ENCODE data around the gene OR10J1. TPM values are rescaled to one million over a fixed set of nuclear protein-coding genes. Genes with fewer than 3 reads are reported as not detected.
"Not testable (repeated sequence)": the region's sequence is repeated elsewhere in the genome, so short reads cannot be mapped to it uniquely, and the experiment has no call there.

OR10J1 gene
- total RNA-seq, 1 donor from 2014 or later: not detected

DNA sequence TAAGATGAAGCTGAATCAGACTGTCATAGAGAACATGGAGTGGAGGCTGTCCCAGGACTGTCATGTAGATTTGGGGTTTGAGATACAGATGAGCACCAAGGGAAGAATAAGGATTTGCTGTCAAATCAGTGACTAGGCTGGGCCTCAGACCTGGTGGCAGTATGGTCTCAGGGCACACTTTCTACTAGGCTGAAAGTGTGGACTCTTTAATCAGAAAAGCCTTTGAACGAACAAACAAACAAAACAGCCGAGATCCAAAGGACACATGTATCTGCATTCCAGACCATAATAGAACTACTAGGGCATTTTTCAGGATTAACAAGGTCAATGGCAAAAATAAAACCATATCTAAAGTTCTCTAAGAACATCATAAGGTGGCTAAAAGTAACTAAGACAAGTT is 2.9 kb downstream of the OR10J1 start:
- FAIRE-seq: no peak
- DNase-seq (ENCODE audit: low read depth): no peak
- Histone ChIP-seq H3K36me3 (ENCODE audit: control insufficient read depth, insufficient read depth, low read length) (no peaks in the 10 kb centered on the region), H3K27me3 (ENCODE audit: control insufficient read depth, insufficient read depth, low read length) (no peaks in the 10 kb centered on the region), H3K4me3 (ENCODE audit: low read depth, low read length) (no peak overlapping the region)
- TF ChIP-seq, protein P1, sequence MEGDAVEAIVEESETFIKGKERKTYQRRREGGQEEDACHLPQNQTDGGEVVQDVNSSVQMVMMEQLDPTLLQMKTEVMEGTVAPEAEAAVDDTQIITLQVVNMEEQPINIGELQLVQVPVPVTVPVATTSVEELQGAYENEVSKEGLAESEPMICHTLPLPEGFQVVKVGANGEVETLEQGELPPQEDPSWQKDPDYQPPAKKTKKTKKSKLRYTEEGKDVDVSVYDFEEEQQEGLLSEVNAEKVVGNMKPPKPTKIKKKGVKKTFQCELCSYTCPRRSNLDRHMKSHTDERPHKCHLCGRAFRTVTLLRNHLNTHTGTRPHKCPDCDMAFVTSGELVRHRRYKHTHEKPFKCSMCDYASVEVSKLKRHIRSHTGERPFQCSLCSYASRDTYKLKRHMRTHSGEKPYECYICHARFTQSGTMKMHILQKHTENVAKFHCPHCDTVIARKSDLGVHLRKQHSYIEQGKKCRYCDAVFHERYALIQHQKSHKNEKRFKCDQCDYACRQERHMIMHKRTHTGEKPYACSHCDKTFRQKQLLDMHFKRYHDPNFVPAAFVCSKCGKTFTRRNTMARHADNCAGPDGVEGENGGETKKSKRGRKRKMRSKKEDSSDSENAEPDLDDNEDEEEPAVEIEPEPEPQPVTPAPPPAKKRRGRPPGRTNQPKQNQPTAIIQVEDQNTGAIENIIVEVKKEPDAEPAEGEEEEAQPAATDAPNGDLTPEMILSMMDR (IDR thresholded peaks at IDR 0.05; ENCODE audit: insufficient read depth, low read length, severe bottlenecking): no peak

DNA sequence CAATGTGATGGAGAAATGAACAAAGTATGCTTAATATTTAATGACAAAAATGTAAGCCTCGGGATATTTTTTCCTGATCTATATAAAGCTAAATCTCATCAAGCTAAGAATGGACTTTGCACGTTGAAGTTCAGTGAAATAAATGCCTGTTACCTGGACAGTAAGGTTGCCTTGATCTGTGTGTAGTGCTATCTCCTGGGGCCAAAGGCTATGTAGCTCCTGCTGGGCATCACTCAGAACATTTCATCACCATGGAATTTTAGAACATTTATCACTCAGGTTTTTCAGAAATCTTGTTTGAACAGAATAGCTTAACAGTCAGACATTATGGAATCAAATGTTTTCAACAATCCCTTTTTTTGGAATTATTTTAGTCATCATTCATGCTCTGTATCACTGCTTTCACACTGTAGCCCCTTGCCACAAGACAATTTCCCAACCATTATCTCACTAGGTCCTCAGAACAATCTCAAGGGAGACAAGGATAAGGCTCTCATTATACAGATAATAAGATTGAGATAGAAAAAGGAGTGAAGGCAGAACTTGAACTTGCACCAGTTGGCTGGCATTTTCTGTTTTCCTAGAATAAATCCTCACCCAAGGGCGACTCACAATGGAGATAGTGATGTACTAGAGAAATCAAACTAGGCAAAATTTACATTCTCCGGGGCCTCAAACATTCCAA is 3.7 kb downstream of the OR10J1 start:
- FAIRE-seq: no peak
- Histone ChIP-seq H3K4me3 (ENCODE audit: low read depth, low read length) (no peak overlapping the region), H3K27me3 (ENCODE audit: control insufficient read depth, insufficient read depth, low read length) (no peaks in the 10 kb centered on the region), H3K36me3 (ENCODE audit: control insufficient read depth, insufficient read depth, low read length) (no peaks in the 10 kb centered on the region)
- DNase-seq (ENCODE audit: low read depth): no peak
- TF ChIP-seq, protein P1 (IDR thresholded peaks at IDR 0.05; ENCODE audit: insufficient read depth, low read length, severe bottlenecking): no peak

DNA sequence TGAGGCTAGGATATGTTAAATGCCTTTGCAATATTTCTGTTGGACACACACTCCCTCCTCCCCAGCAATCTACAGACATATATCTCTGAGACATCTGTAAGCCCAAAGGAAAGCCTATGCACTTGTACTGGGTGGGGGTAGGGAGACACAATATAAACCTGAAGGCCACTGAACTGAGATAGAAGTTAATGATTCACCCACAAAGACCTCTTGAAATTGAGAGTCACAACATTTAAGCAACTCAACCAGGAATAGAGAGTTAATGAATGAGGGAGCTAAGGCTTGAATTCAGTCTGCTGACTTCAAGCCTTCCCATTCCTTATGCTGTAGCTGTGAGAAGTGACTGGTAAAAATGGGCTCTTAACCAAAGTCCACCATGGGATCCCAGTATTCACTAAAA is 5.0 kb downstream of the OR10J1 start:
- TF ChIP-seq, protein P1 (IDR thresholded peaks at IDR 0.05; ENCODE audit: insufficient read depth, low read length, severe bottlenecking): no peak
- H3K4me3 ChIP-seq (ENCODE audit: low read depth, low read length): no peak overlapping the region
- DNase-seq (ENCODE audit: low read depth): no peak

DNA sequence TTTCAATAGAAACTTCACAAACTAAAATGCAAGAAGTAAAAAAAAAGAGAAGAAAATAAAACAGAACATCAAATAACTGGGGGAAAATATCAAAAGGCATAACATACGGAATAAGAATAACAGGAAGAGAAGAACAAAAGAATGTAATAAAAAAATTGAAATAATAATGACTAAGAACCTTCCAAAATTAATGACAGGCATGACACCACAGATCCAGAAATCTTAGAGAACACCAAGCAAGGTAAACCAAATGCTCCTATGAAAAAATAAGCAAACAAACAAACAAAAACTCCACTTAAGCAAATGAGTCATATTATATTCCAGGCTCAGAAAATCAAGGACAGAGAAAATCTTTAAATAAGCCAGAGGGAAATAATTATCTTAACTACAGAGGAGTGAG is 8.7 kb downstream of the OR10J1 start:
- DNase-seq (ENCODE audit: low read depth): no peak
- no peak for FAIRE-seq
- H3K36me3 ChIP-seq (ENCODE audit: control insufficient read depth, insufficient read depth, low read length): no peaks in the 10 kb centered on the region
- TF ChIP-seq, protein P1 (IDR thresholded peaks at IDR 0.05; ENCODE audit: insufficient read depth, low read length, severe bottlenecking): no peak
- H3K4me3 ChIP-seq (ENCODE audit: low read depth, low read length): no peak overlapping the region
- no peaks in the 10 kb centered on the region for H3K27me3 ChIP-seq (ENCODE audit: control insufficient read depth, insufficient read depth, low read length)

More for the DNA sequence above, 5.0 kb downstream of the OR10J1 start:
- no peaks in the 10 kb centered on the region for H3K27me3 ChIP-seq (ENCODE audit: control insufficient read depth, insufficient read depth, low read length)
- no peak for FAIRE-seq
- no peaks in the 10 kb centered on the region for H3K36me3 ChIP-seq (ENCODE audit: control insufficient read depth, insufficient read depth, low read length)

DNA sequence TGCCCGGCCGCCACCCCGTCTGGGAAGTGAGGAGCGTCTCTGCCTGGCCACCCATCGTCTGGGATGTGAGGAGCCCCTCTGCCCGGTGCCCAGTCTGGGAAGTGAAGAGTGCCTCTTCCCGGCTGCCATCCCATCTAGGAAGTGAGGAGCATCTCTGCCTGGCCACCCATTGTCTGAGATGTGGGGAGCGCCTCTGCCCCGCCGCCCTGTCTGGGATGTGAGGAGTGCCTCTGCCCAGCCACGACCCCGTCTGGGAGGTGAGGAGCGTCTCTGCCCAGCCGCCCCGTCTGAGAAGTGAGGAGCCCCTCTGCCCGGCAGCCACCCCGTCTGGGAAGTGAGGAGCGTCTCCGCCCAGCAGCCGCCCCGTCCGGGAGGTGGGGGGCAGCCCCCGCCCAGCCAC is 10.1 kb downstream of the OR10J1 start:
- not testable (repeated sequence) for H3K27me3 ChIP-seq (ENCODE audit: control insufficient read depth, insufficient read depth, low read length); FAIRE-seq; H3K4me3 ChIP-seq (ENCODE audit: low read depth, low read length); DNase-seq (ENCODE audit: low read depth); H3K36me3 ChIP-seq (ENCODE audit: control insufficient read depth, insufficient read depth, low read length)

DNA sequence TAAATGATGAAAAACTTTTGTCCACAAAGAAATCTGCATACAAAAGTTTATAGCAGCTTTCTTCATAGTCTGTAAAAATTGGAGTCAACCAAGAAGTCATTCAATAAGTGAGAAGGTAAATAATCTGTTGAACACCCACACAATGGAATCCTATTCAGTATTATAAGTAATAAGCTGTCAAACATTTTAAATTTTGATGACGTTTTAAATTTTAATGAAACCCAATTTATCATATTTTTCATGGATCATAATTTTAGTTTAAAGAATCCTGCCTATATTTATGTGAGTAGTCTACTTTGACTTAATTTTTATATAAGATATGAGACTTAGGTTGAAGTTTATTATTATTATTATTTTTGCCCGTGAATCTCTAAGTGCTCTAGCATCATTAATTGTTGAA is 20.0 kb downstream of the OR10J1 start:
- H3K27me3 ChIP-seq (ENCODE audit: control insufficient read depth, insufficient read depth, low read length): no peaks in the 10 kb centered on the region
- DNase-seq (ENCODE audit: low read depth) (no peak), FAIRE-seq (no peak)
- TF ChIP-seq, protein P1 (IDR thresholded peaks at IDR 0.05; ENCODE audit: insufficient read depth, low read length, severe bottlenecking): no peak
- H3K4me3 ChIP-seq (ENCODE audit: low read depth, low read length): no peak overlapping the region
- no peaks in the 10 kb centered on the region for H3K36me3 ChIP-seq (ENCODE audit: control insufficient read depth, insufficient read depth, low read length)

Data from bronchial epithelial cell (primary cell).